NK-92 treated with Interleukin-12 subunit alpha and Interleukin-12 subunit beta, amount 100 ng/mL, for 24 hours (cell line): ENCODE measurements around the gene ADCY1.
"Not testable (repeated sequence)": the region's sequence is repeated elsewhere in the genome, so short reads cannot be mapped to it uniquely, and the experiment has no call there.

Source experiments
- DNase-seq: peaks from one replicate; lab custom pipeline; 2025; lab: John Stamatoyannopoulos, UW

The ADCY1 gene

GRCh38 chr7:45573661-45574415, at the start of gene ADCY1:
TSS of gene ADCY1 (plus strand) at chr7:45574368. CDS start at chr7:45574544, 176 bp downstream.
- no peak for DNase-seq

GRCh38 chr7:45524445-45524844, 49.7 kb upstream of the ADCY1 start:
- DNase-seq: no peak

- DNase-seq: no peak
These were observed 49.1 kb upstream of the ADCY1 start for GRCh38 chr7:45525057-45525456.

GRCh38 chr7:45543473-45543872, 30.7 kb upstream of the ADCY1 start:
- no peak for DNase-seq

GRCh38 chr7:45545105-45545710, 29.0 kb upstream of the ADCY1 start:
- DNase-seq: not testable (repeated sequence)

GRCh38 chr7:45548917-45549316, 25.3 kb upstream of the ADCY1 start:
- not testable (repeated sequence) for DNase-seq

GRCh38 chr7:45563401-45563800, 10.8 kb upstream of the ADCY1 start:
- DNase-seq: no peak

- no peak for DNase-seq
These were observed 10.2 kb upstream of the ADCY1 start for GRCh38 chr7:45563941-45564461.

GRCh38 chr7:45564485-45564884, 9.7 kb upstream of the ADCY1 start:
- DNase-seq: no peak

- DNase-seq: no peak
These were observed 9.2 kb upstream of the ADCY1 start for GRCh38 chr7:45564886-45565455.

- DNase-seq: no peak
These were observed 7.8 kb upstream of the ADCY1 start for GRCh38 chr7:45566386-45566785.

GRCh38 chr7:45566961-45567360, 7.2 kb upstream of the ADCY1 start:
- DNase-seq: no peak

GRCh38 chr7:45567713-45568112, 6.5 kb upstream of the ADCY1 start:
- DNase-seq: no peak

- DNase-seq: no peak
These were observed 5.5 kb upstream of the ADCY1 start for GRCh38 chr7:45568536-45569289.

- DNase-seq: no peak
These were observed 4.9 kb upstream of the ADCY1 start for GRCh38 chr7:45569290-45569685.

- no peak for DNase-seq
These were observed 3.4 kb upstream of the ADCY1 start for GRCh38 chr7:45570797-45571196.

- DNase-seq: no peak
These were observed 964 bp upstream of the ADCY1 start for GRCh38 chr7:45573204-45573603.

GRCh38 chr7:45574416-45574668, 174 bp downstream of the ADCY1 start:
- DNase-seq: no peak

GRCh38 chr7:45574669-45575500, 717 bp downstream of the ADCY1 start:
- no peak for DNase-seq

- no peak for DNase-seq
These were observed 1.5 kb downstream of the ADCY1 start for GRCh38 chr7:45575501-45576248.
